GM12865 (cell line): ENCODE measurements around the gene ERP27.

Experiments
- DNase-seq: peaks from one replicate; pipeline ENCODE4 v3.0.0; 2010; ENCODE audit warnings: low read depth
- H3K4me3 ChIP-seq: 2 replicates; pipeline ENCODE4 v1.5.1; 2011; ENCODE audit warnings: mild to moderate bottlenecking, low read depth, low read length, control low read depth
- TF ChIP-seq, protein P1 (sequence below): IDR thresholded peaks from 2 replicates; pipeline ENCODE4 v1.5.1; 2011; ENCODE audit warnings: low read length, control low read depth, low read depth, inconsistent platforms; ENCODE audit not compliant: insufficient read depth; ENCODE audit errors: missing control alignments

ERP27 gene

DNA sequence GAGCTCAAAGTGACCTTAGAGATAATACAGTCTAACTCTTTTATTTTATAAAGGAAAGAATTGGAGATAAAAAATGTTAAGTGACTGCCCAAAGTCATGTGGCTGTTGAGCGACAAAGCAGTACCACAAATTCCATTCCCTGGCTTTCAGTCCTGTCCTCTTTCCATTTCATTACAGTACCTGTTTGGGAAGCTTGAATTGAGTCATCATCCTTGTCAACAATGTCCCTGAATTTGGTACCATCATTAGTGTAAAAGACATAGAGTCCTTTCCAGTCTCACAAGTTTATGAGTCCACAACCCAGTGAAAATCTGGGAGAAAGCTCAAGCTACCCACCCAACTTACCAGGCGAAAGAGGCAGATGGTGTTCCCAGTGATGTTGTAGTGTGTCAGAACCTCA, 3.8 kb downstream of the ERP27 start:
- H3K4me3 ChIP-seq, result no peak overlapping the region
- DNase-seq, result no peak
- TF ChIP-seq, protein P1, sequence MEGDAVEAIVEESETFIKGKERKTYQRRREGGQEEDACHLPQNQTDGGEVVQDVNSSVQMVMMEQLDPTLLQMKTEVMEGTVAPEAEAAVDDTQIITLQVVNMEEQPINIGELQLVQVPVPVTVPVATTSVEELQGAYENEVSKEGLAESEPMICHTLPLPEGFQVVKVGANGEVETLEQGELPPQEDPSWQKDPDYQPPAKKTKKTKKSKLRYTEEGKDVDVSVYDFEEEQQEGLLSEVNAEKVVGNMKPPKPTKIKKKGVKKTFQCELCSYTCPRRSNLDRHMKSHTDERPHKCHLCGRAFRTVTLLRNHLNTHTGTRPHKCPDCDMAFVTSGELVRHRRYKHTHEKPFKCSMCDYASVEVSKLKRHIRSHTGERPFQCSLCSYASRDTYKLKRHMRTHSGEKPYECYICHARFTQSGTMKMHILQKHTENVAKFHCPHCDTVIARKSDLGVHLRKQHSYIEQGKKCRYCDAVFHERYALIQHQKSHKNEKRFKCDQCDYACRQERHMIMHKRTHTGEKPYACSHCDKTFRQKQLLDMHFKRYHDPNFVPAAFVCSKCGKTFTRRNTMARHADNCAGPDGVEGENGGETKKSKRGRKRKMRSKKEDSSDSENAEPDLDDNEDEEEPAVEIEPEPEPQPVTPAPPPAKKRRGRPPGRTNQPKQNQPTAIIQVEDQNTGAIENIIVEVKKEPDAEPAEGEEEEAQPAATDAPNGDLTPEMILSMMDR, result no peak

DNA sequence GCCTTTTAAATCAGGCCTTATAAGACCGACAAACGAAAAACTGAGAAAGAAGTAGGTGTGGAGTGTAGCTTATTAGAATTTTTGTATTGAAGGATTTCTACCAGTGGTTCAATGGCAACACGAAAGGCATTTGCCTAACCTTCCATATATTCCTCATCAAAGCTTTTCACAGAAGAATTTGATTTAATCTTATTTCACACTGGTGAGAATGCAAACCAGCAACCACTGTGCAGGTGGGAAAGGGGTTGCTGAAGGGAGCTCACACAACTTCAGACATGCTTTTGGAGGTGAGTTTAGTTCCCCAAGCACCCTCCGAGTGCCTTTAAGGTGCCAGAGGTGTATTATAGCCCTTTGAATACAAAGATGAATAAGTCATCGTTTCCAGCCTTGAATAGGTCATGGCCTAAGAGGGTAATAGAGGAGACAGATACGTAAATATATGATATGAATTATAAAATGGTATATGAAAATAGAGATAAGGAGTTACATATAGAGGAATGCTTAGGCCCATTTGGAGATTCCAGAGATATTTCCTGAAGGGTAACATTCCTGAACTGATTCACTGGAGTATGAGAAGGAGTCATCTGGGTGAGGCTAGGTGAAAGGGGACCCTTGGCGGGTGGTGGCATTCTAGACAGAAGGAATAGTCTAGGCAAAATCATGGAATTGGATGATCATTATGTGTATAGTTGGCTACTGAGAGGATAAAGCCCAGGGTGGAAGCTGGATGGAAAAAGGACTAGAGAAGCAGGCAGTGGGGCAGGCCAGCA, 6.4 kb downstream of the ERP27 start:
- H3K4me3 ChIP-seq, result no peak overlapping the region
- TF ChIP-seq, protein P1, result no peak
- DNase-seq, result no peak

DNA sequence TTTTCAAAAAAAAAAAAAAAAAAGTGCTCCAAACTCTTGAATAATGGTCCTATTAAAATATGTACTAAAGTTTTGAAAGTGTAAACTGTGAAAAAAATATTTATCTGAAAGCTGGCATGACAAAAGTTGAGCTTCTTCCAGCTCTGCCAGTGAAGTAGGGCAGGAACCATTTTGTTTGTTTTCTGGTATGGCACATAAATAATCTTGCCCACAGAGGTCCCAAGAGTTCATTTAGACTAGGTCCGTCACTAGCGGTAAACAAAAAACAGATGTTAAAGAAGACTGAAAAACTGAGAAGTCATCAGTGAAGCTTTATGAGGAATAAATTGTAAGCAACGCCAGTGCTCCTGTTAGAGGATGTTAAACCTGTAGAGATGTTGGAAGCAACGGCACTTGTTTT, 7.0 kb downstream of the ERP27 start:
- no peak for DNase-seq
- H3K4me3 ChIP-seq, result no peak overlapping the region
- TF ChIP-seq, protein P1, result no peak

DNA sequence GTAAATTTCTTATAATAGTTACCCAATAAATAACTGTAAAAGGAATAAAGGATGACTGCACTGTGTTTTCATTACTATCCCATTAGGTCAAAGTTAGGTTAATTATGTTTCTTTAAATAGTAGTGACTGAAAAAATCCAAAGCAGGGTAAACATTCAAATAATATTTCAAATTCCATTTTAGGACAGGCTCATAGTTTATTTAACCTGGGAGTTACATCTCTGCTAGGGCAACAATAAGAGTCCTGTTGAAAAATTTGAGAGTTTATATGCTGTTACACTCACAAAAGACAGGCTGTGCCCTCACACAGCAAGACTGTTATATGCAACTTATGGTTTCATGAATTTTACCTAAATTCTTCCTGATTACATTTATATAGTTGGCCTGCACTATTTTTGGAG, 8.0 kb downstream of the ERP27 start:
- TF ChIP-seq, protein P1, result no peak
- no peak overlapping the region for H3K4me3 ChIP-seq
- no peak for DNase-seq

DNA sequence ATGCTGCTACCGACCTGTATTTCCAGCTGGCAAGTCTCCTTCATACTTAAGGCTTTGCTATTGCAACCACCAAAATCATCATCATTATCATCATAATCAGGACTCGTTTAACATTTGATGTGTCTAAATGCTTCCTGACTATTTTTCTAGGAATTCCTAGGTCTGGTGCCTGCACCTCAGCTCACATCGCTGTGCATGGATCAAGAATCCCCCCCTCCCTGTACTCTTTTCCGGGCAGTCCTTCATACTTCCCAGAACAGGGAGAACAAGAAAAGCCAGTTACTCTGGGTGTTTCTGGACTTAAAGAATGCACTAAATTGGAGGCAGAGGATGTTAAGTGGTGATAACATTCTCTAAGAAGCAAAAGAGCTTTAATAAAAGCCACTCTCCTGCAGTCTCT, 9.4 kb downstream of the ERP27 start:
- TF ChIP-seq, protein P1, result no peak
- no peak overlapping the region for H3K4me3 ChIP-seq
- DNase-seq, result no peak

DNA sequence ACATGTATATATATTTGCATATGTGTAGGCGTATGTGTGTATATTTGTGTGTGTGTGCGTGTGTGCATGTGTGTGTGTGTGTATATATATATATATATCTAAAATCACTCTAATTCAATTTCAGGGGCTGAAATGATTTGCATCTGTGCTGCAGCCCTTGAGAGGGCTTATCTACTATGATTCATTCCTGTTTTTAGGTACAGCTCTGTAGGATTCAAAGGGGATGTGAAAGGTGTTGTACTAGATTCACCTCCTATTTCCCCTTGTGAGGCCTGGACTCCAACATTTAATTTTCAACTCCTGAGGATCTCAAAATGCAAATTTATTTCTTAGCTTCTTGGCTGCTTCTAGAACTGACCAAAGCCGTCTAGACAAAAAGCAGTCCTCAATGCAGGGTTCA, 11.1 kb downstream of the ERP27 start:
- no peak for DNase-seq
- H3K4me3 ChIP-seq, result no peak overlapping the region
- TF ChIP-seq, protein P1, result no peak

DNA sequence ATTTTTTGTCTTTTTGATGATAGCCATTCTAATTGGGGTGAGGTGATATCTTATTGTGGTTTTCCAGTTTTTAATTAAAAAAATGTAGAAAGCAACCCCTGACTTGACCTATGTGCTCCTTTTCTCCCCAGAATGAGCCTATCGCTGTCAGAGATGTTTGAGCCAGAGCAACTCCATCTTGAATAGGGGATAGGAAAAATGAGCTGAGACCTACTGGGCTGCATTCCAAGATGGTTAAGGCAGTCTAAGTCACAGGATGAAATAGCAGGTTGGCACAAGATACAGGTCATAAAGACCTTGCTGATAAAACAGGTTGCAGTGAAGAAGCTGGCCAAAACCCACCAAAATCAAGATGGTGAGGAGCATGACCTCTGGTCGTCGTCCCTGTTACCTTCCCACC, 13.8 kb downstream of the ERP27 start:
- TF ChIP-seq, protein P1, result no peak
- H3K4me3 ChIP-seq, result no peak overlapping the region
- no peak for DNase-seq
